ENCODE data around the gene TFF3.

GRCh38 chr21:42294273-42294880, 20.8 kb downstream of the TFF3 start:
- no peak for TF ChIP-seq CTCF (conservative IDR thresholded peaks at IDR 0.05; ENCODE audit: low read length)
- no peak for TF ChIP-seq EZH2phosphoT487 (IDR thresholded peaks at IDR 0.05; ENCODE audit: borderline replicate concordance)
